C4-2B (cell line): ENCODE results near the gene ANKIB1.

Experiments
- CTCF ChIP-seq: fragments of 450-650 bp; conservative IDR thresholded peaks from 2 replicates; pipeline ENCODE4 v1.5.1; 2017; ENCODE audit warnings: mild to moderate bottlenecking
- ZFX ChIP-seq: fragments of 450-650 bp; IDR thresholded peaks from 2 replicates; pipeline ENCODE4 v1.6.1; 2017

DNA sequence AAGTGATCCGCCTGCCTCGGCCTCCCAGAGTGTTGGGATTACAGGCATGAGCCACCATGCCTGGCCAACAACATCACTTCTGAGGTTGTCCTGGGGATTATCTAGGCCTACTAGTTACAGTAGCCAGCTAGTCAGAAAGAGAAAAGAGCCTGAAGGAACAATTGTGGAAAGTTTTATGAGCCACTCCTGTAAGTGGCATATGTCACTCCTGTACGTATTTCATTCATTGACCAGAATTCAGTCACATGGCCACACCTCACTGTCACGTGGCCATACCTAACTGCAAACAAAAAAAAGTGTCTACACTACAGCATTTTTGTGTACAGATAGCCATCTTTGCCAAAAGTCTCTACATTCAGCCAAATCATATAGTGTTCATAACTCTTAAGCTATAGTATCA lies 85.7 kb downstream of the ANKIB1 start:
- no peak for TF ChIP-seq CTCF
- TF ChIP-seq ZFX: no peak
